Measurements from ENCODE around the gene GABBR2.

DNA sequence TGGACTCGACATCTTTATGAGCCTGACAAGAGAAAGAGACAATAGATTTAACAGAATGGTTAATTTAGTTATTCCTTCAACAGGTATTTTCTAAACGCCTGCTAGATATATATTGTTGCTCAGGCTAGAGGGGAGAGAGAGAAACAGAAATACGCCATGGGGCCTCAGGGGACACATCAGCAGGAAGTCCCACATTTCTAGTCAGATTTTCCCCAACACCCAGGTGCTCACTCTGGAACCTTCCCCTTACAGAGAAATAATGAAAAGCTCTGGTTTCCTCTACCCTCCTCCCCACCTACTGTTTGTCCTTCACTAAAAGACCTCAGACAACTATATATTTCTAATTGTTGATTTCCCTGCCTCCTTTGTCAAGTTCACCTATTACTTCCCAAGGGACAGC, 323.0 kb downstream of the GABBR2 start:
- TF ChIP-seq, protein P1, sequence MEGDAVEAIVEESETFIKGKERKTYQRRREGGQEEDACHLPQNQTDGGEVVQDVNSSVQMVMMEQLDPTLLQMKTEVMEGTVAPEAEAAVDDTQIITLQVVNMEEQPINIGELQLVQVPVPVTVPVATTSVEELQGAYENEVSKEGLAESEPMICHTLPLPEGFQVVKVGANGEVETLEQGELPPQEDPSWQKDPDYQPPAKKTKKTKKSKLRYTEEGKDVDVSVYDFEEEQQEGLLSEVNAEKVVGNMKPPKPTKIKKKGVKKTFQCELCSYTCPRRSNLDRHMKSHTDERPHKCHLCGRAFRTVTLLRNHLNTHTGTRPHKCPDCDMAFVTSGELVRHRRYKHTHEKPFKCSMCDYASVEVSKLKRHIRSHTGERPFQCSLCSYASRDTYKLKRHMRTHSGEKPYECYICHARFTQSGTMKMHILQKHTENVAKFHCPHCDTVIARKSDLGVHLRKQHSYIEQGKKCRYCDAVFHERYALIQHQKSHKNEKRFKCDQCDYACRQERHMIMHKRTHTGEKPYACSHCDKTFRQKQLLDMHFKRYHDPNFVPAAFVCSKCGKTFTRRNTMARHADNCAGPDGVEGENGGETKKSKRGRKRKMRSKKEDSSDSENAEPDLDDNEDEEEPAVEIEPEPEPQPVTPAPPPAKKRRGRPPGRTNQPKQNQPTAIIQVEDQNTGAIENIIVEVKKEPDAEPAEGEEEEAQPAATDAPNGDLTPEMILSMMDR (conservative IDR thresholded peaks at IDR 0.05; ENCODE audit: low read length) = no peak
- TF ChIP-seq EZH2phosphoT487 (IDR thresholded peaks at IDR 0.05; ENCODE audit: borderline replicate concordance, low read depth, low read length) = no peak
